Measurements from ENCODE around the gene C9orf40.

GRCh38 chr9:75001719-75002421, 49.2 kb upstream of the C9orf40 start:
- TF ChIP-seq CTCF (conservative IDR thresholded peaks at IDR 0.05; ENCODE audit: low read depth, low read length): peak; percentile 81
- peak; percentile 78 for TF ChIP-seq RAD21 (IDR thresholded peaks at IDR 0.05; ENCODE audit: low read length)
- no peak for TF ChIP-seq MXI1 (IDR thresholded peaks at IDR 0.05; ENCODE audit: borderline replicate concordance, low read depth, low read length)
